ENCODE results near the gene SEC24B.

GRCh38 chr4:109436504-109436903 is 2.9 kb downstream of the SEC24B start:
- TF ChIP-seq POLR2AphosphoS5 (IDR thresholded peaks at IDR 0.05; ENCODE audit: low read depth, low read length) (no peak), SIN3A (IDR thresholded peaks at IDR 0.05; ENCODE audit: borderline replicate concordance, insufficient read depth, low read length) (no peak), TAF1 (IDR thresholded peaks at IDR 0.05; ENCODE audit: borderline replicate concordance, insufficient read depth, low read length) (no peak), REST (IDR thresholded peaks at IDR 0.05; ENCODE audit: insufficient read depth in 1 of 2, low read depth in 2 of 2, low read length in 2 of 2) (no peak), FOXP2 (optimal IDR thresholded peaks at IDR 0.05; ENCODE audit: borderline replicate concordance, extremely low read depth, extremely low read length, insufficient read depth) (no peak)

All from PFSK-1 (cell line).